ENCODE measurements around the gene SARM1. TPM values are rescaled to one million over a fixed set of nuclear protein-coding genes. Genes with fewer than 3 reads are reported as not detected.
A peak's percentile ranks its signal among the peaks of the same experiment; 100 is the strongest.

SARM1 gene
- total and polyA plus RNA-seq, 2 of the 13 experiments (the other 11 are each of a cell fraction or from before 2014, with no cell fraction given): 0.73 to 0.86 TPM

DNA sequence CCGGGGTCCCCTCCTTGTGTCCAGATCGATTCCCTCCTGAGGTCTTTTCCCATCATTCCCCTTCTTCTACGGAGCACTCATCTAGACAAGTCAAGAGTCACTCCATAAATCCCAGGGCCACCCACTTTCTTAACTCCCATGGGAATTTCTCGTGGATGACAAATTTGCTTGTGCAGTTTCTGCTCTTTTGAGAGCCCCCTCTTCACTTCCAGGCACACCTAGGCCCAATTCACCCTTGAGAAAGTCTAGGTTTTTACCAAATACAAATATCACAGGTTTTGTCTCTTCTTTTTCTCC, 13.6 kb upstream of the SARM1 start:
- BruUV-seq (replicated peaks): TSS peak; percentile 78
- Histone ChIP-seq H4K20me1 (ENCODE audit: insufficient read depth, low read length) (no peaks in the 10 kb centered on the region), H3K79me2 (ENCODE audit: insufficient read depth, low read length) (peaks cover 38% of the 10 kb centered on the region), H3K4me2 (ENCODE audit: low read depth, low read length) (peak overlapping the region; percentile 94), H3K27ac (ENCODE audit: extremely low read length, insufficient read depth, low read length) (peak overlapping the region; percentile 71), H3K9ac (ENCODE audit: insufficient read depth, low read depth, low read length) (peak overlapping the region; percentile 96), H3K36me3 (replicated peaks in 1 of 2; ENCODE audit: control insufficient read depth in 1 of 2, insufficient read depth in 2 of 2, low read length in 2 of 2) (peaks cover 24 to 49% of the 10 kb centered on the region in 2 experiments), H3K4me3 (replicated peaks in 1 of 3; ENCODE audit: insufficient read depth in 1 of 3, low read depth in 2 of 3, low read length in 3 of 3) (peak overlapping the region; percentile 93 to 98 (median 97)), H3K27me3 (ENCODE audit: control insufficient read depth in 1 of 2, insufficient read depth in 2 of 2, low read length in 2 of 2) (no peaks in the 10 kb centered on the region; a peak in 1 of 5 replicates), H3K4me1 (ENCODE audit: insufficient read depth, low read length) (peaks cover 36% of the 10 kb centered on the region), H3K9me3 (ENCODE audit: low read length) (no peaks in the 10 kb centered on the region), H2AFZ (ENCODE audit: low read length) (no peak overlapping the region)
- CTCF ChIA-PET (ENCODE audit: low intra/inter-chr PET ratio, low total read pairs): no interaction called here
- DNase-seq (ENCODE audit: low spot score) (no peak), ATAC-seq (no peak), FAIRE-seq (peak; percentile 23)
- WGBS (ENCODE audit: low lambda C conversion rate): 0% methylated on average over 4 of the region's 4 CpGs
- intact Hi-C loops (cut with micrococcal nuclease; ENCODE audit: unreplicated experiment): no loop called here
- POLR2A ChIA-PET: interaction anchor here (0.6 to 5.2 kb wide), 17 partner anchors 11 to 317 kb away, joined by 3 to 183 read pairs (median 7); partner anchors contain the start of genes IFT20, SARM1, SEBOX and SLC46A1
- in situ Hi-C loops (cut with HindIII; ENCODE audit: extremely low pct_ligation_motif_present, low pct_unique_long_range_greater_than_20kb): no loop called here
- TF ChIP-seq ZC3H4 (CRISPR knock-in tag; IDR thresholded peaks at IDR 0.05; ENCODE audit: borderline replicate concordance) (no peak), ZNF547 (CRISPR knock-in tag; IDR thresholded peaks at IDR 0.05) (no peak), ZNF232 (CRISPR knock-in tag; IDR thresholded peaks at IDR 0.05; ENCODE audit: borderline replicate concordance) (no peak), KDM5A (IDR thresholded peaks at IDR 0.05; ENCODE audit: borderline replicate concordance, low read length) (peak; percentile 96), ZNF510 (CRISPR knock-in tag; IDR thresholded peaks at IDR 0.05; ENCODE audit: low read depth) (no peak), ZSCAN29 (CRISPR knock-in tag; conservative IDR thresholded peaks at IDR 0.05) (0 out of 2 replicates have a peak, but pooled peaks have one; percentile 1), ZBTB42 (CRISPR knock-in tag; IDR thresholded peaks at IDR 0.05) (no peak), MEF2D (CRISPR knock-in tag; IDR thresholded peaks at IDR 0.05) (no peak), SNAPC4 (CRISPR knock-in tag; IDR thresholded peaks at IDR 0.05) (peak; percentile 19; the same call in 1 of the 2 replicates), CCDC6 (CRISPR knock-in tag; IDR thresholded peaks at IDR 0.05) (no peak), ZNF20 (CRISPR knock-in tag; IDR thresholded peaks at IDR 0.05) (no peak), ZSCAN25 (CRISPR knock-in tag; IDR thresholded peaks at IDR 0.05) (no peak), ARNT2 (CRISPR knock-in tag; IDR thresholded peaks at IDR 0.05; ENCODE audit: low read depth) (no peak), ZNF33A (CRISPR knock-in tag; IDR thresholded peaks at IDR 0.05; ENCODE audit: borderline replicate concordance) (no peak), HNF4G (IDR thresholded peaks at IDR 0.05; ENCODE audit: borderline replicate concordance, low read depth, low read length) (no peak), HNF4G (CRISPR knock-in tag; IDR thresholded peaks at IDR 0.05; ENCODE audit: borderline replicate concordance, low read depth) (no peak), ZNF501 (CRISPR knock-in tag; IDR thresholded peaks at IDR 0.05) (no peak), STAT5B (CRISPR knock-in tag; IDR thresholded peaks at IDR 0.05) (no peak)
- TF ChIP-seq, protein P1, sequence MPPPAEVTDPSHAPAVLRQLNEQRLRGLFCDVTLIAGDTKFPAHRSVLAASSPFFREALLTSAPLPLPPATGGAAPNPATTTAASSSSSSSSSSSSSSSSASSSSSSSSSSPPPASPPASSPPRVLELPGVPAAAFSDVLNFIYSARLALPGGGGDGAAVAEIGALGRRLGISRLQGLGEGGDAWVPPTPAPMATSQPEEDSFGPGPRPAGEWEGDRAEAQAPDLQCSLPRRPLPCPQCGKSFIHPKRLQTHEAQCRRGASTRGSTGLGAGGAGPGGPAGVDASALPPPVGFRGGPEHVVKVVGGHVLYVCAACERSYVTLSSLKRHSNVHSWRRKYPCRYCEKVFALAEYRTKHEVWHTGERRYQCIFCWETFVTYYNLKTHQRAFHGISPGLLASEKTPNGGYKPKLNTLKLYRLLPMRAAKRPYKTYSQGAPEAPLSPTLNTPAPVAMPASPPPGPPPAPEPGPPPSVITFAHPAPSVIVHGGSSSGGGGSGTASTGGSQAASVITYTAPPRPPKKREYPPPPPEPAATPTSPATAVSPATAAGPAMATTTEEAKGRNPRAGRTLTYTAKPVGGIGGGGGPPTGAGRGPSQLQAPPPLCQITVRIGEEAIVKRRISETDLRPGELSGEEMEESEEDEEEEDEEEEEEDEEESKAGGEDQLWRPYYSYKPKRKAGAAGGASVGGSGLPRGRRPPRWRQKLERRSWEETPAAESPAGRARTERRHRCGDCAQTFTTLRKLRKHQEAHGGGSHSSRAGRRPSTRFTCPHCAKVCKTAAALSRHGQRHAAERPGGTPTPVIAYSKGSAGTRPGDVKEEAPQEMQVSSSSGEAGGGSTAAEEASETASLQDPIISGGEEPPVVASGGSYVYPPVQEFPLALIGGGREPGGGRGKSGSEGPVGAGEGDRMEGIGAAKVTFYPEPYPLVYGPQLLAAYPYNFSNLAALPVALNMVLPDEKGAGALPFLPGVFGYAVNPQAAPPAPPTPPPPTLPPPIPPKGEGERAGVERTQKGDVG (CRISPR knock-in tag; IDR thresholded peaks at IDR 0.05; ENCODE audit: borderline replicate concordance): no peak
